OCI-LY3 (cell line): ENCODE results near the gene GAL3ST3.

Experiments
- H2AFZ ChIP-seq: fragments of 200-600, 300-600 bp; shearing (Covaris generic); 2 replicates; pipeline ENCODE4 v1.6.0; 2014; ENCODE audit warnings: antibody characterized with exemption, low read depth, low read length
- H3K27ac ChIP-seq: fragments of 200-600, 300-600 bp; sonication (generic); 2 replicates; pipeline ENCODE4 v1.5.1; 2014; ENCODE audit warnings: mild to moderate bottlenecking, low read length, moderate library complexity, mixed read lengths
- H3K27me3 ChIP-seq: fragments of 200-600, 300-600 bp; sonication (generic); 2 replicates; pipeline ENCODE4 v1.6.1; 2014; ENCODE audit warnings: low read depth, low read length, mixed read lengths
- H3K36me3 ChIP-seq: fragments of 200-600, 300-600 bp; sonication (generic); replicated peaks from 2 replicates; pipeline ENCODE3; 2014; ENCODE audit warnings: low read depth, low read length, mixed read lengths
- H3K4me1 ChIP-seq: fragments of 300-600, 200-600 bp; sonication (generic); 2 replicates; pipeline ENCODE4 v1.6.1; 2014; ENCODE audit warnings: low read length, mixed read lengths
- H3K4me2 ChIP-seq: fragments of 200-600, 300-600 bp; sonication (generic); 2 replicates; pipeline ENCODE4 v1.6.1; 2014; ENCODE audit warnings: low read length, mixed read lengths
- H3K4me3 ChIP-seq: fragments of 300-600, 200-600 bp; sonication (generic); 2 replicates; pipeline ENCODE4 v1.5.1; 2014; ENCODE audit warnings: antibody characterized with exemption, mild to moderate bottlenecking, low read length, moderate library complexity
- H3K79me2 ChIP-seq: fragments of 300-600, 200-600 bp; shearing (Covaris generic); 2 replicates; pipeline ENCODE4 v1.6.1; 2014; ENCODE audit warnings: mild to moderate bottlenecking, low read length, mixed read lengths
- H3K9ac ChIP-seq: fragments of 300-600, 200-600 bp; shearing (Covaris generic); 2 replicates; pipeline ENCODE4 v1.6.0; 2014; ENCODE audit warnings: mild to moderate bottlenecking, low read length, moderate library complexity
- H3K9me3 ChIP-seq: fragments of 200-600, 300-600 bp; shearing (Covaris generic); 2 replicates; pipeline ENCODE4 v1.6.1; 2014; ENCODE audit warnings: low read length, mixed read lengths; ENCODE audit not compliant: insufficient read depth
- H4K20me1 ChIP-seq: fragments of 200-600, 300-600 bp; sonication (generic); 2 replicates; pipeline ENCODE4 v1.6.1; 2016; ENCODE audit warnings: low read length, mixed read lengths; ENCODE audit not compliant: insufficient read depth
- EZH2phosphoT487 ChIP-seq: fragments of 200-600 bp; shearing (Covaris generic); IDR thresholded peaks from 2 replicates; pipeline ENCODE4 v1.6.1; 2018; ENCODE audit warnings: antibody characterized with exemption, mixed run types, low read depth
- TF ChIP-seq, protein P1 (sequence below): fragments of 200-600, 300-600 bp; sonication (generic); IDR thresholded peaks from 2 replicates; pipeline ENCODE4 v1.5.1; 2014; ENCODE audit warnings: antibody characterized with exemption, low read length, low read depth

The GAL3ST3 gene

GRCh38 chr11:66037327-66037726, 11.6 kb downstream of the GAL3ST3 start:
- Histone ChIP-seq H4K20me1 (no peaks in the 10 kb centered on the region), H3K27me3 (no peaks in the 10 kb centered on the region; the same call in 1 of the 2 replicates), H3K79me2 (no peaks in the 10 kb centered on the region), H3K9ac (no peak overlapping the region), H3K36me3 (no peaks in the 10 kb centered on the region), H3K27ac (no peak overlapping the region), H3K4me2 (no peak overlapping the region), H3K4me3 (no peak overlapping the region), H3K4me1 (peaks cover 4% of the 10 kb centered on the region), H2AFZ (no peak overlapping the region), H3K9me3 (no peaks in the 10 kb centered on the region)
- TF ChIP-seq EZH2phosphoT487, result no peak
- TF ChIP-seq, protein P1, sequence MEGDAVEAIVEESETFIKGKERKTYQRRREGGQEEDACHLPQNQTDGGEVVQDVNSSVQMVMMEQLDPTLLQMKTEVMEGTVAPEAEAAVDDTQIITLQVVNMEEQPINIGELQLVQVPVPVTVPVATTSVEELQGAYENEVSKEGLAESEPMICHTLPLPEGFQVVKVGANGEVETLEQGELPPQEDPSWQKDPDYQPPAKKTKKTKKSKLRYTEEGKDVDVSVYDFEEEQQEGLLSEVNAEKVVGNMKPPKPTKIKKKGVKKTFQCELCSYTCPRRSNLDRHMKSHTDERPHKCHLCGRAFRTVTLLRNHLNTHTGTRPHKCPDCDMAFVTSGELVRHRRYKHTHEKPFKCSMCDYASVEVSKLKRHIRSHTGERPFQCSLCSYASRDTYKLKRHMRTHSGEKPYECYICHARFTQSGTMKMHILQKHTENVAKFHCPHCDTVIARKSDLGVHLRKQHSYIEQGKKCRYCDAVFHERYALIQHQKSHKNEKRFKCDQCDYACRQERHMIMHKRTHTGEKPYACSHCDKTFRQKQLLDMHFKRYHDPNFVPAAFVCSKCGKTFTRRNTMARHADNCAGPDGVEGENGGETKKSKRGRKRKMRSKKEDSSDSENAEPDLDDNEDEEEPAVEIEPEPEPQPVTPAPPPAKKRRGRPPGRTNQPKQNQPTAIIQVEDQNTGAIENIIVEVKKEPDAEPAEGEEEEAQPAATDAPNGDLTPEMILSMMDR, result no peak

DNA sequence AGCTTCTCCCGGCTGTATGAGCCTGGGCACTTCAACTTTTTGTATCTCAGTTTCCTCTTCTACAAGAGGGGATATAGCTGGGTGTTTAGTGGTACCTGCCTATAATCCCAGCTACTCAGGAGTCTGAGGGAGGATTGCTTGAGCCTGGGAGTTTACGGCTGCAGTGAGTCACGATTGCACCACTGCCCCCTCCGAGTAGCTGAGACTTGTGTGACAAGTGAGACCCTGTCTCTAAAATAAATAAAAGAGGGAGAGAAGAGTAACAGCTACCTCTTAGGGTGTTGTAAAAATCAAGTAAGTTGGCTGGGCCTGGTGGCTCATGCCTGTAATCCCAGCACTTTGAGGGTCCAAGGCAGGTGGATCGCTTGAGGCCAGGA, 12.6 kb downstream of the GAL3ST3 start:
- no peak overlapping the region for H3K27ac ChIP-seq
- H3K9me3 ChIP-seq, result no peaks in the 10 kb centered on the region
- H2AFZ ChIP-seq, result no peak overlapping the region
- H3K36me3 ChIP-seq, result no peaks in the 10 kb centered on the region
- no peak overlapping the region for H3K9ac ChIP-seq
- H4K20me1 ChIP-seq, result no peaks in the 10 kb centered on the region
- H3K4me3 ChIP-seq, result no peak overlapping the region
- H3K4me2 ChIP-seq, result no peak overlapping the region
- no peaks in the 10 kb centered on the region for H3K79me2 ChIP-seq
- TF ChIP-seq, protein P1, result no peak
- TF ChIP-seq EZH2phosphoT487, result no peak
- no peaks in the 10 kb centered on the region; the same call in 1 of the 2 replicates for H3K27me3 ChIP-seq
- peaks cover 4% of the 10 kb centered on the region for H3K4me1 ChIP-seq

DNA sequence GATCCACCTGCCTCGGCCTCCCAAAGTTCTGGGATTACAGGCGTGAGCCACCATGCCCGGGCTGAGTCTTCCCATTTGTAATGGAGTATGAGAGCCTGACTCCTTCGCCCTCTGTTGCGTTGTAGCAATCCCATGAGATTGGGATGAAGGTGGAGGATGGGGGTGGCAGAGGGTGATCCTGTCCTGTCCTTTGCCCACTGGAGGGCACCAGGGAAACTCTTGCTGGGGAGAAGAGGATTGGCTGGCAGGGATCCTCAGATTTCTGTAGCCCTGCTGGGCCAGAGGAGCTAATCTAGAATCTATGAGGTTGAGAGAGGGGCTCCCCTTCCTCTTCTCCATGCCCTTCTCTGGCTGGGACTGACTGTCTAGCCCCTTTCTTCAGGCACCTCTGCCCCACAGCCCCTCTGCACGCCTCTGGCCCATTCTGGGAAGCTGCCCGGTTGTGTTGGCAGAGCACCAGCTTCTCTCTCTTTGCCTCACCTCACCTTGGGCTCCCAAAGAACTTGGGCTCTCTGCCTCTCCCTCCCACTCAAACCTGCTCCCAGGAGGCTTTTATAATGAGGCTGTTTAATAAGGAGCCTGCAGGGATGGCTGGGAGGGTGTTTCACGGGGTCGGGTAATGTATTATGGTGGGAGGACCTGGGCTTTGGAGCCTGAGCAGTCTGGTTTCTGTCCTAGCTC, 13.2 kb downstream of the GAL3ST3 start:
- Histone ChIP-seq H3K27ac (no peak overlapping the region), H3K4me3 (no peak overlapping the region)

GRCh38 chr11:66032957-66033735, 15.8 kb downstream of the GAL3ST3 start:
- Histone ChIP-seq H3K9me3 (no peaks in the 10 kb centered on the region), H3K36me3 (no peaks in the 10 kb centered on the region), H3K27me3 (peaks cover 3% of the 10 kb centered on the region), H3K4me2 (no peak overlapping the region), H3K79me2 (no peaks in the 10 kb centered on the region), H4K20me1 (no peaks in the 10 kb centered on the region), H3K4me3 (no peak overlapping the region), H2AFZ (no peak overlapping the region), H3K9ac (no peak overlapping the region), H3K4me1 (peaks cover 4% of the 10 kb centered on the region), H3K27ac (no peak overlapping the region)
- TF ChIP-seq, protein P1, result no peak
- no peak for TF ChIP-seq EZH2phosphoT487

More for the DNA sequence above, 13.2 kb downstream of the GAL3ST3 start:
- Histone ChIP-seq H3K4me2 (no peak overlapping the region), H3K27me3 (no peaks in the 10 kb centered on the region; the same call in 1 of the 2 replicates), H3K9me3 (no peaks in the 10 kb centered on the region), H2AFZ (no peak overlapping the region), H4K20me1 (no peaks in the 10 kb centered on the region), H3K36me3 (no peaks in the 10 kb centered on the region), H3K4me1 (peaks cover 4% of the 10 kb centered on the region), H3K9ac (no peak overlapping the region), H3K79me2 (no peaks in the 10 kb centered on the region)
- no peak for TF ChIP-seq EZH2phosphoT487
- TF ChIP-seq, protein P1, result no peak
